Occipital lobe (tissue), 2 donors: ENCODE measurements around the gene CUX1. TPM values are rescaled to one million over a fixed set of nuclear protein-coding genes. Genes with fewer than 3 reads are reported as not detected.

Source experiments
- DNase-seq: peaks from one replicate; lab custom pipeline; 2025; lab: John Stamatoyannopoulos, UW
- total RNA-seq: library from RNA; depleted of rRNA; stranded (reverse); fragments of >200 nt; gene quantifications from one replicate; pipeline ENCODE4 v1.2.3, GENCODE V29; 2014

The CUX1 gene
- total RNA-seq, 1 donor from 2014 or later, result 23.2 TPM

- DNase-seq, result no peak
Observed at GRCh38 chr7:102068846-102069245, 251.4 kb downstream of the CUX1 start.

- no peak for DNase-seq
Observed at GRCh38 chr7:102069931-102070629, 252.7 kb downstream of the CUX1 start.

- DNase-seq, result no peak
Observed at GRCh38 chr7:102072003-102072402, 254.6 kb downstream of the CUX1 start.

GRCh38 chr7:102072636-102073209 lies 255.3 kb downstream of the CUX1 start:
- no peak for DNase-seq

- DNase-seq, result no peak
Observed at GRCh38 chr7:102073931-102074880, 256.8 kb downstream of the CUX1 start.

- DNase-seq, result no peak
Observed at GRCh38 chr7:102075126-102075525, 257.7 kb downstream of the CUX1 start.

GRCh38 chr7:102075553-102076135 lies 258.2 kb downstream of the CUX1 start:
- DNase-seq, result no peak

GRCh38 chr7:102077081-102077480 lies 259.7 kb downstream of the CUX1 start:
- no peak for DNase-seq

GRCh38 chr7:102079140-102080018 lies 262.0 kb downstream of the CUX1 start:
- DNase-seq, result no peak

- DNase-seq, result peak; percentile 52
Observed at GRCh38 chr7:102080019-102080433, 262.6 kb downstream of the CUX1 start.

- peak; percentile 52 for DNase-seq
Observed at GRCh38 chr7:102080434-102081243, 263.2 kb downstream of the CUX1 start.

- no peak for DNase-seq
Observed at GRCh38 chr7:102081244-102081627, 263.8 kb downstream of the CUX1 start.

GRCh38 chr7:102082693-102083368 lies 265.4 kb downstream of the CUX1 start:
- DNase-seq, result no peak

- DNase-seq, result no peak
Observed at GRCh38 chr7:102085218-102085772, 267.9 kb downstream of the CUX1 start.

- DNase-seq, result no peak
Observed at GRCh38 chr7:102089175-102090098, 272.0 kb downstream of the CUX1 start.

- DNase-seq, result no peak
Observed at GRCh38 chr7:102093599-102094315, 276.3 kb downstream of the CUX1 start.

GRCh38 chr7:102094316-102094650 lies 276.9 kb downstream of the CUX1 start:
- DNase-seq, result no peak
